ACC112 (cell line): ENCODE measurements around the gene RAP1GAP.
A peak's percentile ranks its signal among the peaks of the same experiment; 100 is the strongest.

Experiments
- H2AFZ ChIP-seq: fragments of 200-600 bp; sonication (generic); one replicate; pipeline ENCODE4 v1.6.0; 2017; ENCODE audit warnings: antibody characterized with exemption, low read length; ENCODE audit not compliant: unreplicated experiment
- H3K27ac ChIP-seq: fragments of 200-600 bp; sonication (generic); 2 replicates; pipeline ENCODE4 v1.5.1; 2014; ENCODE audit warnings: low read depth, mild to moderate bottlenecking, antibody characterized with exemption, low read length, moderate library complexity
- H3K27me3 ChIP-seq: fragments of 200-600 bp; sonication (generic); 2 replicates; pipeline ENCODE4 v1.6.1; 2014; ENCODE audit warnings: mild to moderate bottlenecking, antibody characterized with exemption, low read length, moderate library complexity, mixed read lengths; ENCODE audit not compliant: insufficient read depth
- H3K36me3 ChIP-seq: fragments of 200-600 bp; sonication (generic); 2 replicates; pipeline ENCODE4 v1.6.1; 2016; ENCODE audit warnings: mild to moderate bottlenecking, antibody characterized with exemption, low read length, moderate library complexity, mixed read lengths; ENCODE audit not compliant: insufficient read depth
- H3K4me1 ChIP-seq: fragments of 200-600 bp; sonication (generic); one replicate; pipeline ENCODE4 v1.6.1; 2016; ENCODE audit warnings: low read length, mixed read lengths; ENCODE audit not compliant: insufficient read depth, unreplicated experiment, control insufficient read depth
- H3K4me3 ChIP-seq: fragments of 200-600 bp; sonication (generic); 2 replicates; pipeline ENCODE4 v1.5.1; 2014; ENCODE audit warnings: mild to moderate bottlenecking, low read depth, low read length
- H3K79me2 ChIP-seq: fragments of 200-600 bp; sonication (generic); one replicate; pipeline ENCODE4 v1.6.0; 2016; ENCODE audit warnings: low read length; ENCODE audit not compliant: control insufficient read depth, unreplicated experiment, insufficient read depth

Gene RAP1GAP

GRCh38 chr1:21623410-21623961, 45.7 kb downstream of the RAP1GAP start:
- Histone ChIP-seq H3K4me1 (no peaks in the 10 kb centered on the region), H3K4me3 (no peak overlapping the region), H3K27ac (no peak overlapping the region), H3K36me3 (no peaks in the 10 kb centered on the region), H3K27me3 (peaks cover 21% of the 10 kb centered on the region; the same call in 1 of the 2 replicates), H2AFZ (no peak overlapping the region), H3K79me2 (no peaks in the 10 kb centered on the region)

- Histone ChIP-seq H3K4me1 (no peaks in the 10 kb centered on the region), H3K79me2 (no peaks in the 10 kb centered on the region), H2AFZ (peak overlapping the region; percentile 20), H3K27ac (no peak overlapping the region), H3K4me3 (peak overlapping the region; percentile 41; the same call in 1 of the 2 replicates), H3K27me3 (peaks cover 21% of the 10 kb centered on the region; the same call in 1 of the 2 replicates), H3K36me3 (no peaks in the 10 kb centered on the region)
These were observed 46.5 kb downstream of the RAP1GAP start for GRCh38 chr1:21622466-21623315.

DNA sequence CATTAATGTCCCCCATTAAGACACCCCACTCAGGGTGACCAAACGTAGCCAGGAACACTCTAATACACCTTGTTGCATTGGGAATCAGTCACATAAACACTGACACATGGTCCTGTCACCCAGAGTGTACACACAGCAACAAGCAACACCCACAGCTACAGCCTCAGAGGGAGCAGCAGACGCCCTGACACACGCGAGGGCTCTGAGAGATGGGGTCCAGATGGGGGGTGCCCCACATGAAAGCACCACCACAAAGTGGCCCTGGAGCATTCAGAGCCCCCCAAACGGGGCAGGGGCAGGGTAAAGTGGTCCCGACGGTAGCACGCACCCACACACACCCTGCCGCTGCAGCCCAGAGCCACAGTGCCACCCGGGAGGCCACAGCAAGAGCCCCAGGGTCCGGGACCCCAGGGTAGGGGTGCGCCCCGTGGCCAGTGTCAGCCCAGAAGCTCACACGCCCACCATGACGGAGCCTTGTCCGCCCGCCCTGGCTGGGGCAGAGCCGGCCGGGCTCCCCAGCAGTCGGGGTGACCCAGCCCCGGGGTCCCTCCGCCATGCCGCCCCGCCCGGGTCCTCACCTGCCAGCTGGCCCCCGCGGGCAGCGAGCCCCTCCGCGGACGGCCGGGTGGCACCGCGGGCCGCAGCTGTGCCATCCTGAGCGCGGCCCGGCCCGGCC, 47.3 kb downstream of the RAP1GAP start:
- Histone ChIP-seq H3K4me1 (no peaks in the 10 kb centered on the region), H3K27ac (no peak overlapping the region), H3K4me3 (peak overlapping the region; percentile 48), H3K36me3 (no peaks in the 10 kb centered on the region), H3K27me3 (peaks cover 21% of the 10 kb centered on the region; the same call in 1 of the 2 replicates), H3K79me2 (no peaks in the 10 kb centered on the region), H2AFZ (no peak overlapping the region)

DNA sequence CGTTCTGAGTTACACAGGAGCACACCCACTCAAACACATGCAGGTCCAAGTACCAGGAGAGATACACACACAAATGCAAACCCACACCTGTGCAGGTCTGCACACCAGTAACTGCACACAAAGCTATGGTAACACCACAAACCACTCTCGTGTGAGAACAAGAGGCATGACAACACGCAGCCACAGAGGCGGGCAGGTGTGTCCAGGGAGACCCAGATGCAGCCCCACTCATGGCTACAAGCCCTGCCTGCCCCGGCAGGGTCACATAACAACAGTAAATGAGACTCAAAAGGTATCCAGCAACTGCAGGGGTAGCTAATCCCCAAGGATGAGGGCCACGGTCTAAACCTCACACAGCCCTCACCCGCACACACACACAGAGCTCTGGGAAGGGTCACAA, 48.1 kb downstream of the RAP1GAP start:
- Histone ChIP-seq H3K27ac (no peak overlapping the region), H3K4me1 (no peaks in the 10 kb centered on the region), H3K4me3 (no peak overlapping the region), H3K36me3 (no peaks in the 10 kb centered on the region), H3K27me3 (peaks cover 21% of the 10 kb centered on the region; the same call in 1 of the 2 replicates), H2AFZ (no peak overlapping the region), H3K79me2 (no peaks in the 10 kb centered on the region)

- Histone ChIP-seq H3K4me1 (no peaks in the 10 kb centered on the region), H2AFZ (no peak overlapping the region), H3K79me2 (no peaks in the 10 kb centered on the region), H3K36me3 (no peaks in the 10 kb centered on the region), H3K27me3 (peaks cover 21% of the 10 kb centered on the region; the same call in 1 of the 2 replicates), H3K27ac (no peak overlapping the region), H3K4me3 (no peak overlapping the region)
These were observed 48.7 kb downstream of the RAP1GAP start for GRCh38 chr1:21620496-21620895.

DNA sequence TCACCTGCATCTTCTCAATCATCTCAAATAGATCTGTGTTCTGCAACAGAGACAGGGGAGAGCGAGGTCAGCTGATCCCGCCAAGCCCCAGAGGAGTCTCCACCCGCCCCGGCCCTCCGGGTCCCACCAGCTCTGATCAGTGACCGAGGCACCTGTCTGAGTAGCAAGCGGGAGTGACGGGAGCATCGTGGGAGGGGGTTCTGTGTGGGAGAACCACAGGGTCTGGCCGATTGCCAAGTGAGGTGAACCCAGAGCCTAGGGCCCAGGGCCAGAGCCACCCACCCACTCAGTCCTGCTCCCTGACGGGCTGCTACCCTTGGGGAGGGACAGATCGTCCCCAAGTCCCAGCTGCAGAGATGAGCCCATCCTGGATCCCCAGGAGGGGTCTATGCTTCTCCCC, 49.1 kb downstream of the RAP1GAP start:
- Histone ChIP-seq H3K4me1 (no peaks in the 10 kb centered on the region), H3K27me3 (peaks cover 21% of the 10 kb centered on the region; the same call in 1 of the 2 replicates), H3K4me3 (no peak overlapping the region), H3K79me2 (no peaks in the 10 kb centered on the region), H3K27ac (no peak overlapping the region), H2AFZ (no peak overlapping the region), H3K36me3 (no peaks in the 10 kb centered on the region)

GRCh38 chr1:21619375-21619947, 49.7 kb downstream of the RAP1GAP start:
- no peak overlapping the region for H3K4me3 ChIP-seq
- H3K4me1 ChIP-seq: no peaks in the 10 kb centered on the region
- no peaks in the 10 kb centered on the region for H3K79me2 ChIP-seq
- no peak overlapping the region for H2AFZ ChIP-seq
- H3K27ac ChIP-seq: no peak overlapping the region
- peaks cover 21% of the 10 kb centered on the region; the same call in 1 of the 2 replicates for H3K27me3 ChIP-seq
- no peaks in the 10 kb centered on the region for H3K36me3 ChIP-seq

- no peak overlapping the region for H2AFZ ChIP-seq
- no peaks in the 10 kb centered on the region for H3K79me2 ChIP-seq
- H3K36me3 ChIP-seq: no peaks in the 10 kb centered on the region
- H3K27ac ChIP-seq: no peak overlapping the region
- H3K4me3 ChIP-seq: no peak overlapping the region
- no peaks in the 10 kb centered on the region for H3K4me1 ChIP-seq
- peaks cover 21% of the 10 kb centered on the region; the same call in 1 of the 2 replicates for H3K27me3 ChIP-seq
These were observed 50.4 kb downstream of the RAP1GAP start for GRCh38 chr1:21618561-21619374.

- no peak overlapping the region for H3K27ac ChIP-seq
- H3K4me1 ChIP-seq: no peaks in the 10 kb centered on the region
- H2AFZ ChIP-seq: no peak overlapping the region
- no peaks in the 10 kb centered on the region for H3K36me3 ChIP-seq
- H3K4me3 ChIP-seq: no peak overlapping the region
- H3K79me2 ChIP-seq: no peaks in the 10 kb centered on the region
- H3K27me3 ChIP-seq: peaks cover 21% of the 10 kb centered on the region; the same call in 1 of the 2 replicates
These were observed 51.1 kb downstream of the RAP1GAP start for GRCh38 chr1:21618059-21618458.
